GM23248 (cell line): ENCODE data around the gene FDX1. TPM values are rescaled to one million over a fixed set of nuclear protein-coding genes. Genes with fewer than 3 reads are reported as not detected.

Source experiments
- DNase-seq: peaks from one replicate; pipeline ENCODE4 v3.0.0-alpha.2; 2015
- H2AFZ ChIP-seq: fragments of 200-600 bp; sonication (generic); 2 replicates; pipeline ENCODE4 v1.6.1; 2016; ENCODE audit warnings: antibody characterized with exemption
- H3F3A ChIP-seq: fragments of 200-600 bp; sonication (generic); 2 replicates; pipeline ENCODE4 v1.6.1; 2016; ENCODE audit warnings: mild to moderate bottlenecking, antibody characterized with exemption, mixed run types; ENCODE audit not compliant: insufficient read depth
- H3K27ac ChIP-seq: fragments of 200-600 bp; sonication (generic); 2 replicates; pipeline ENCODE4 v1.5.1; 2016; ENCODE audit warnings: mild to moderate bottlenecking
- H3K27me3 ChIP-seq: fragments of 200-600 bp; sonication (generic); replicated peaks from 2 replicates; pipeline ENCODE4 v1.6.1; 2016; ENCODE audit warnings: mild to moderate bottlenecking; ENCODE audit not compliant: insufficient read depth
- H3K36me3 ChIP-seq: fragments of 200-600 bp; sonication (generic); 2 replicates; pipeline ENCODE4 v1.6.1; 2016; ENCODE audit warnings: low read depth, mild to moderate bottlenecking
- H3K4me1 ChIP-seq: fragments of 200-600 bp; sonication (generic); 2 replicates; pipeline ENCODE4 v1.6.1; 2016; ENCODE audit warnings: mild to moderate bottlenecking; ENCODE audit not compliant: insufficient read depth
- H3K4me2 ChIP-seq: fragments of 200-600 bp; sonication (generic); one replicate; pipeline ENCODE4 v1.6.1; 2016; ENCODE audit warnings: mild to moderate bottlenecking; ENCODE audit not compliant: unreplicated experiment
- H3K4me3 ChIP-seq: fragments of 200-600 bp; sonication (generic); 2 replicates; pipeline ENCODE4 v1.5.1; 2016; ENCODE audit warnings: mild to moderate bottlenecking
- H3K79me2 ChIP-seq: fragments of 200-600 bp; sonication (generic); 2 replicates; pipeline ENCODE4 v1.6.1; 2016; ENCODE audit warnings: mild to moderate bottlenecking; ENCODE audit not compliant: insufficient read depth
- H3K9ac ChIP-seq: fragments of 200-600 bp; sonication (generic); 2 replicates; pipeline ENCODE4 v1.6.1; 2016; ENCODE audit warnings: mild to moderate bottlenecking
- H3K9me2 ChIP-seq: fragments of 200-600 bp; sonication (generic); 2 replicates; pipeline ENCODE4 v1.6.1; 2016; ENCODE audit warnings: mixed run types, mild to moderate bottlenecking, moderate library complexity; ENCODE audit not compliant: insufficient read depth
- H3K9me3 ChIP-seq: fragments of 200-600 bp; sonication (generic); one replicate; pipeline ENCODE4 v1.6.1; 2017; ENCODE audit warnings: low read depth
- H4K20me1 ChIP-seq: fragments of 200-600 bp; sonication (generic); 2 replicates; pipeline ENCODE4 v1.6.0; 2016; ENCODE audit not compliant: insufficient read depth
- EZH2 ChIP-seq: fragments of 200-600 bp; sonication (generic); IDR thresholded peaks from 2 replicates; pipeline ENCODE4 v1.6.1; 2018; ENCODE audit warnings: antibody characterized with exemption, mild to moderate bottlenecking; ENCODE audit not compliant: insufficient read depth, poor library complexity, severe bottlenecking
- EZH2phosphoT487 ChIP-seq: fragments of 200-600 bp; sonication (generic); IDR thresholded peaks from 2 replicates; pipeline ENCODE4 v1.6.1; 2018; ENCODE audit warnings: antibody characterized with exemption, moderate library complexity, mild to moderate bottlenecking, low read depth; ENCODE audit not compliant: insufficient read depth
- WGBS, 2 experiments: methylation state at CpG; one replicate each; pipeline ENCODE4 v1.1.6; 2015 to 2017; ENCODE audit warnings: low lambda C conversion rate in 2 of 2, low coverage in 1 of 2; ENCODE audit errors: missing lambda C conversion rate in 2 of 2; 5-methylcytosine and 5-hydroxymethylcytosine counted together
- in situ Hi-C: fragments of 300-500 bp; cut with MboI; formaldehyde crosslinking; loops from 2 replicates; pipeline ENCODE4 v1.15.0; 2020
- polyA plus RNA-seq: library from polyadenylated mRNA; unstranded; fragments of >200 nt; fragmentation: Nextera tagmentation; extraction: Ambion mirVana; gene quantifications from 2 replicates; pipeline ENCODE4 v1.2.1, GENCODE V29; 2016
- total RNA-seq: library from RNA; depleted of rRNA; stranded (reverse); fragments of >200 nt; shearing (Covaris generic); gene quantifications from 2 replicates; pipeline ENCODE4 v1.2.3, GENCODE V29; 2014

FDX1 gene
- total and polyA plus RNA-seq, 2 experiments from 2014 or later, result 12.2 to 16.6 TPM

DNA sequence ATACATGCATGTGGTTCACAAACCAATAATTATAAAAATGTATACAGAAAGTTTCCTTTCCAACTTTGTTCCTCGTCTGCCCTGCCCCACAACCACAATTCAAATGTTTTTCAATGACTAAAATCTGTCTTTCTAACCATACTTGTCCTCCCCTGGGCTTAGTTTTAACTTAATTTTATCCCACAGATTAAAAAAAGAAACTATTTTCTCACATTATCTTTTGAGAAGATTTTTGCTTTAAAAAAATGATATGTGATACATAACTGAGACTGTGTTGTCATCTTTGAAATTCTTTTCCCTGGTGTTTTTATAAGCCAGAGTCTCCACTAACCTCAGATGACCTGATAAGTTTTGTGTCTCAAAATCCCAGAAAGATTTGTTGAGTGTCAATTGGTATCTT lies 79.0 kb downstream of the FDX1 start:
- WGBS, 2 experiments, result 56 to 58% methylated on average over 1 of the region's 1 CpG
- H3K27ac ChIP-seq, result no peak overlapping the region
- H3K9ac ChIP-seq, result no peak overlapping the region
- H3F3A ChIP-seq, result no peaks in the 10 kb centered on the region
- H2AFZ ChIP-seq, result no peak overlapping the region
- H3K4me3 ChIP-seq, result no peak overlapping the region
- no peak overlapping the region for H3K4me2 ChIP-seq
- H3K4me1 ChIP-seq, result 0 out of 2 replicates have a peak, but pooled peaks cover under 1% of the 10 kb centered on the region
- DNase-seq, result no peak
- H3K36me3 ChIP-seq, result no peaks in the 10 kb centered on the region
- no peaks in the 10 kb centered on the region for H3K79me2 ChIP-seq
- in situ Hi-C loops, result no loop called here
- TF ChIP-seq EZH2phosphoT487 (no peak), EZH2 (no peak)
- no peaks in the 10 kb centered on the region for H3K27me3 ChIP-seq
- H4K20me1 ChIP-seq, result no peaks in the 10 kb centered on the region
- no peaks in the 10 kb centered on the region for H3K9me2 ChIP-seq
- H3K9me3 ChIP-seq, result no peaks in the 10 kb centered on the region

DNA sequence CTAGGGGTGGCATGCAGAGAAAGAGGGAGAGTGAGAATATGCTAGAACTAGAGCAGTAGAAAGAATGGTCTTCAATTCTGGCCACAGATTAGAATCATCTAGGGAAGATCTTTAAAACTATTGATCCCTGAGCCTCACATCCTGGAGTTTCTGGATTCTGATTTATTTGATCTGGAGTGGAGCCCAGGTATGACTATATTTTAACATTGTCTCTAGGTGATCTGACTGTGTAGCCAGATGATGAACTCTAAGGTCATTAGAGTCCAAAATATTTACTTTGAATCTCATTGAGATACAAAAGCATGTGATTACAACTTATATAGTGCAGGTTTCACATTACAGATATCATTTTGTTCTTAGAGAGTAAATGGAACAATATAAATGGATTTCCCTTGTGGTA lies 79.7 kb downstream of the FDX1 start:
- DNase-seq, result no peak
- no peaks in the 10 kb centered on the region for H3K9me3 ChIP-seq

DNA sequence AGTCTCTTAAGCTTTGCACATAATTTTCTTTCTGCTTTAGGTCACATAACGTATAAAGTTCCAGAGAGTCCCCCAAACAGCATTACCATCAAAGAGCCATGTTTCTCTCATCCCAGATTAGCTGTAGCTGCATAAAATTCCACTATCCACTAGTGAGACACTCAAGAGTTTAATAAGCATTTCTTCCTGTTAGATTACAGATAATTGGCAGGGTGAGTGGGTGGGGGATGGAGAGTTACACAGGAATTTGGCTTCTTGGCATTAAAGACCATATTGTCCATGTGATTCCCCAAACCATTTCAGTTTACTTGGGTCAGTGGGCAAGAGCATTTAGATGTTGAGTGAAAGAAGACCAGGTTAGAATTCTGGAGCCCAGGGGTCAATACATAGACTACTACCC lies 82.3 kb downstream of the FDX1 start:
- H3K9ac ChIP-seq, result no peak overlapping the region
- peaks cover 6% of the 10 kb centered on the region; the same call in 1 of the 2 replicates for H3K4me1 ChIP-seq
- no peak for TF ChIP-seq EZH2phosphoT487
- TF ChIP-seq EZH2, result no peak
- WGBS, 2 experiments, result 72 to 79% methylated on average over 1 of the region's 1 CpG
- H4K20me1 ChIP-seq, result no peaks in the 10 kb centered on the region
- no peaks in the 10 kb centered on the region for H3K9me2 ChIP-seq
- in situ Hi-C loops, result no loop called here
- no peaks in the 10 kb centered on the region for H3K9me3 ChIP-seq
- H3K27ac ChIP-seq, result no peak overlapping the region
- no peaks in the 10 kb centered on the region for H3K79me2 ChIP-seq
- H3F3A ChIP-seq, result no peaks in the 10 kb centered on the region
- no peaks in the 10 kb centered on the region for H3K27me3 ChIP-seq
- DNase-seq, result no peak
- H3K36me3 ChIP-seq, result no peaks in the 10 kb centered on the region
- H3K4me2 ChIP-seq, result no peak overlapping the region
- H2AFZ ChIP-seq, result no peak overlapping the region
- no peak overlapping the region for H3K4me3 ChIP-seq

More for the DNA sequence above, 79.7 kb downstream of the FDX1 start:
- H3K9me2 ChIP-seq, result no peaks in the 10 kb centered on the region
- no peak overlapping the region for H3K27ac ChIP-seq
- no peaks in the 10 kb centered on the region for H3K27me3 ChIP-seq
- H3K4me3 ChIP-seq, result no peak overlapping the region
- H3K79me2 ChIP-seq, result no peaks in the 10 kb centered on the region
- H3K4me1 ChIP-seq, result peaks cover 6% of the 10 kb centered on the region; the same call in 1 of the 2 replicates
- no peak for TF ChIP-seq EZH2
- TF ChIP-seq EZH2phosphoT487, result no peak
- H3K9ac ChIP-seq, result no peak overlapping the region
- no peak overlapping the region for H3K4me2 ChIP-seq
- H3F3A ChIP-seq, result no peaks in the 10 kb centered on the region
- in situ Hi-C loops, result no loop called here
- no peak overlapping the region for H2AFZ ChIP-seq
- no peaks in the 10 kb centered on the region for H4K20me1 ChIP-seq
- no peaks in the 10 kb centered on the region for H3K36me3 ChIP-seq

GRCh38 chr11:110513259-110513801 lies 83.6 kb downstream of the FDX1 start:
- Histone ChIP-seq H3K4me1 (peaks cover 7% of the 10 kb centered on the region; the same call in 1 of the 2 replicates), H3K79me2 (no peaks in the 10 kb centered on the region), H3K9me2 (no peaks in the 10 kb centered on the region), H3K4me3 (no peak overlapping the region), H3K9me3 (no peaks in the 10 kb centered on the region), H2AFZ (no peak overlapping the region), H3K27ac (no peak overlapping the region), H3K27me3 (no peaks in the 10 kb centered on the region), H3K36me3 (no peaks in the 10 kb centered on the region), H3F3A (no peaks in the 10 kb centered on the region), H4K20me1 (no peaks in the 10 kb centered on the region), H3K9ac (no peak overlapping the region), H3K4me2 (no peak overlapping the region)
- WGBS, 2 experiments, result 67 to 68% methylated on average over 12 of the region's 12 CpGs
- TF ChIP-seq EZH2 (no peak), EZH2phosphoT487 (no peak)
- DNase-seq, result no peak
- in situ Hi-C loops, result no loop called here
